GM18511 (cell line): ENCODE data around the gene TLK2.

Experiments used
- ATAC-seq: cut with Tn5 transposase; IDR thresholded peaks from one replicate; pipeline ENCODE4 v1.9.1; 2021; ENCODE audit warnings: mild to moderate bottlenecking, moderate library complexity; ENCODE audit not compliant: unreplicated experiment

Gene TLK2

DNA sequence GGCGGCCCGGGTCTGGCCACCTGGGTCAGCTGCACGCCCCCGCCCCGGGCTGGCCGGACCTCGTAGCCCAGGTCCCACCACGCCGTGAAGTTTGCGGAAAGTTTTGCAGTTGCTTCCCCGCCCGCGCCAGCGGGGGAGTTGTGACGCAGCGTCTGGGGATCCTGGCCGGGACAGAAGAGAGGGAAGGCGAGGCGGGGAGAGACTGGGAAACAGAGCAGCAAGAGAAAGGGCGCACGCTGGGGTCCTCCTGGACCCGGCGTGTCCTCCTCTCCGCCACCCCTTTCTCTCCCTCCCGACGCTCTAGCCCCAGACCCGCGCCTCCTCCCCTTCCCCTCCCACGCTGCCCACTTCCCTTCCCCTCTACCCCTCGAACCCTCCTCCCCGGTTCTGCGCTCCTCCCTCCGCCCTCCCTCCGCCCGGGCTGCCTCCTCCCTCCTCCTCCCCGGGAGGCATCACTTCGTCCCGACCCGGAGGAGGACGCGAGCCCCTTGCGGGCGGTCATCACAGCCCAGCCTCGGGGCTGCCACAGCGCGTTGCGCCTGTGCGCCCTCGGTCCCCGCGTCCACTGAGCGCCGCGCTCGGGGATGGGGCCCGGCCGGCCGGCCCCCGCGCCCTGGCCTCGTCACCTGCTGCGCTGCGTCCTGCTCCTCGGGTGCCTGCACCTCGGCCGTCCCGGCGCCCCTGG, 148.7 kb downstream of the TLK2 start, which contains the start of gene MRC2:
MRC2 (plus strand) TSS at position 452 of the 685 bp plus-strand sequence; CDS start at position 585, 133 bp downstream.
- no peak for ATAC-seq

DNA sequence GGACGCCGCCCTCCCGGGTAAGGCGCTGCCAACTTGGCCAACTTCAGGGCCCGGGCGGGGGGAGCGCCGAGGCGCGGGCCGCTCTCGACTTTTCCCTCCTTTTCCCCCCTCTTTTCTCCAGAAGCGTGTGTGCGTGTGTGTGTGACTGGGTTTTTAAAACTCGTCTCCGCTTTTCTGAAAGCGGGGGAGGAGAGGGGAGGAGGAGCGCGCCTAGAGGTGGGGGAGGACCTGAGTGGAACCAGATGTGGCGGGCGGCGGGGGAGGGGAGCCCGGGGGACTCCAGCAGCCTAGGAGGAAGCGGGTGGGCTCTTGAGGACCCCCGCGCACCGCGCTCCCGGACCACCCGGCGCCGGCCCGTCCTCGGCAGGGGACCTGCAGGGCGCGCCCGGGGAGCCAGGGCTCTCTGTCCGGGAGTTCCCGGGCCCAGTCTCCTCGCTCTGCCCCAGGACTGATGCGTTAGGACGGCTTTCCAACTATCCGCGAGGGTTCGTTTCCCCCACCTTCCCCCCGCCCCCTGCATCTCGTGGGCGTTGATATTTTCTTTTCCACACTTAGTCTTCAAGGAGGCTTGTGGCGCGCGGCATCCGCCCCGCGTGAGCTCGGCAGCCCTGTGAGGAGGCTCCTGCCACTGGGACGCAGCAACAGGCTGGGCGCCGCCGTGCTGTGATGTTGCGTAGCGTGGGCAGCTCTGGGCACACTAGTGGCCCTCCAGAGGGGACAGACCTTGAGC, 149.4 kb downstream of the TLK2 start:
- no peak for ATAC-seq

DNA sequence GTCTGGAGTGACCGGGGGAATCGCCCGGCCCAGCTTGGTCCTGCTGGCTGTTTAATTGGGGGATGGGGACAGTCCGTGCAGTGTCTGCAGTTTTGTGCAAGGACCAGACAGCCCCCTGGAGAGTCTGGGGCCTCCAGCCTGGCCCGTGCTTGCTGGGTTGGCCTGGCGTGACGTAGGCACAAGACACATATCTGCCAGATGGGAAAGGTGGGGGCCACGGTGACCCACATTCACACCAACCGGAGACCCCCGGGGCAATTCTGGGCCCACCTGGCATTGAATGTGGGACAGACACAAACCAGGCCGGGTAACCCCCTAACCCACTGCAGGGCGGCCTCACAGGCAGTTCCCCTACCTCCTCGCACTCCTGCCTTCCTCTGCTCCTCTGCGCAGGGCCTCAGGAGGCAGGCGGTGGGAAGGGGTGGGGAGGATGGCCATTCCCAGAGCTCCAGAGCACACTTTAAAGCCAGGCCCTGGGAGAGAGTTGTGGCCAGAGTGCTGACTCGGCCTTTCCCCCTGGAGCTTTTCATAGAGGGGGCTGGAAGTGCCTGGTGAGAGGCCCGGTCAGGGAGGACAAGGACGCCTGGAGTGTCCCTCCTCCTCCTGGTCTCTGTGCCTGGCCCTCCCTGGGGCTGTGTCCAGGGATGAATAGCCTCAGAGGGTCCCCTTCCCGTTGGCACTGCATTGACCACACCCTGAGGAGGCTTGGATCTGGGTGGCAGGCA, 150.4 kb downstream of the TLK2 start:
- no peak for ATAC-seq

DNA sequence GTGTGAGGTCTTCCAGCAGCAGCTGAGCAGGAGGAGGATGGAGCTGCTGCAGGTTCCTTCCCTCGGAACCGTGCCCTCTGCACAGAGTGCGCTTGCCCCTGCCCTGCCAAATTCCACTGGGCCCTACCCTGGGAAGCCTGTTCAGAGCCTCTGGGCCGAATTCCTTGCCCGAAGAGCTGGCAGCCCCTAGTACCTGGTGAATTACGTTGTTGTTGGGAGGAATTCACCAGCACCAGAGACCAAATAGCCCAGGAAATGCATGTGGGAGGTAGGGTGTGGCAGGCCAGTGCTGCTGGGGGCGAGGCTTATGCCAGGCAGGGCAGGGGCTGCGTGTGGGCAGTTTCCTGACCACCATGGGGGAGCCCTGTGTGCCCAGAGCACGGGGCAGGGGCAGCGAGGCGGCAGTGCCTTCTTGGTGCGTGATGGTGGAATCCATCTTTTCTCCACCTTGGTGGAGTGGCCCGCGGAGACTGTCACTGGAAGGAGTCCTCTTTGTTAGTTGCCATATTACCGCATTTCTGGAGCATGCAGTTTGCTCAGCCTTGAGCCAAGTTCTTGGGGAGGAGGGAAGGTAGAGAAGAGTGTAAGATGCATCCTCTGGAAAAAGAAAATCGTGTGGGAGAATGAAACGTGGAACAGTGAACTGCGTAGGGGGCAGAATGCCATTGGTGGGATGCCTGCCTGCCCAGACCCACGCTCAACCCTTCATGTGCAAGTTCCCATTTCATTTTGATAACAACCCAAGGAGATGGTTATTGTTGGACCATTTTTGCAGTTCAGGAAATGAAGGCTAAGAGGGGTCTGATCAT, 151.1 kb downstream of the TLK2 start:
- ATAC-seq, result no peak

- no peak for ATAC-seq
Observed at GRCh38 chr17:62630365-62631085, 151.9 kb downstream of the TLK2 start.

DNA sequence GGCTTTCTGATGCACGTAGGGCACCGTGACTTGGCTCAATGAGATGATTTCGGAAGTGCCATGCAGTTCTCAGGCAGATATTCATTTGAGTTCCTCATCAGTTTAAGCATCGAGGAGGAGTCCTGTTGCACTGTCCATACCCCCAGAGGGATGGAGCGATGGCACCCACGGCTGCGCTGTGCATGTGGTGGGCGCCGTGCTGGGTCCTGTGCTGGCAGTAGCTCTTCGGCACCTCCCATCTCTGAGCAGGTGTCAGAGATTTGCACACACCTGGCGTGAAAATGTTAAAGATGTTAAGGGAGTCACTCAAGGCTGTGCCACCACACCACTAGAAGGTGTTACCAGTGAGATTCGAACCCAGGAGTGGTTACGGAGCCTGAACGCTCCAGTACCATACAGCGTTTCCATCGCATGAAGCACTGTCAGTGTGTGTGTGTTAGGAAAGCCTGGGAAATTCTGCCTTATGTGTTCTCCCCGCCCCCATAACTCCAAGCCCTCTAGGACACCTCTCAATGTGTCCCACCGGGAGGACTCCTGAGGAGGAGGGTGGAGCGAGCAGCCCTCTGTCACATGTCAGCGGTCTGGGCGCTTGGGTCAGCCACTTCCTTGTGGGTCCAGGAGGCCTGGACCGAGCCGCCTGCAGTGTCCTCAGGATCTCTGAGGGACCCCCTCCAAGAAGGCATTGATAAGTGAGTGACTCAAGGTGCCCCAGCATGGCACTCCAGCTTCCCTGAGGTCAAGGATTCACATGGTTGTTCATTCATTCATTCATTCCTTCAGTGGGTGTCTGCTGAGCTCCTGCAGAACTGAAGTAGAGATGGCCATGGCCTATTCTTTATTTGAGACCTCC, 152.7 kb downstream of the TLK2 start:
- ATAC-seq, result no peak

GRCh38 chr17:62631936-62632924, 153.6 kb downstream of the TLK2 start:
- no peak for ATAC-seq

- ATAC-seq, result no peak
Observed at GRCh38 chr17:62637809-62638208, 159.2 kb downstream of the TLK2 start.

DNA sequence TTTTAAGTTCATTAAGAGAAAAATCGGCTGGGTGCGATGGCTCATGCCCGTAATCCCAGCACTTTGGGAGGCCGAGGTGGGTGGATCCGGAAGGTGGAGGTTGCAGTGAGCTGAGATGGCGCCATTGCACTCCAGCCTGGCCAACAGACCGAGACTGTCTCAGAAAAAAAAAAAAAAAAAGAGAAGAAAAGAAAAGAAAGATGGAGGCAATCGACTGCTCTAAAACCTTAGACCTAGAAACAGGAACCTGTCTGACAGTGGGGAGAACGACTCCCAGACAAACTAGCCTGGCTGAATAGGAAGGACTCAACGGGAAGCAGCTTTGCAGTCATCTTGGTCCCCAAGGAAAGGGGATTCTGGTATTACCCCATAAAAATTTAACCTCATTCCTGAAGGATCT, 162.5 kb downstream of the TLK2 start:
- no peak for ATAC-seq

DNA sequence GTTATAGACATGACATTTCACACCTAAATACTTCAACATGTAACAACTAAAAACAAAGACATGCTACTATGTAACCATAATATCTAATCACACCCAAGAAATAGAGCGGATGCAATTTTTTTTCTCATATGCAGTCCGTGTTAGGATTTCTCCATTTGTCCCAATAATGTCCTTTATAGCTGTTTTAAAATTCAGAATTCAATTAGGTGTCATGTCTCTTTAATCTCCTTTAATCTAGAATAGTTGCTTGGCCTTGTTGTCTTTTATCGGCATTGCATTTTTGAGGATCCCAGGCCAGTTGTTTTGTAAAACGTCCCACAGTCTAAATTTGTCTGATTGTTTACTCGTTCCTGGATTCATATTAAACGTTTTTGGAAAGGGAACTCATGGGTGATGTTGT, 163.3 kb downstream of the TLK2 start:
- no peak for ATAC-seq

DNA sequence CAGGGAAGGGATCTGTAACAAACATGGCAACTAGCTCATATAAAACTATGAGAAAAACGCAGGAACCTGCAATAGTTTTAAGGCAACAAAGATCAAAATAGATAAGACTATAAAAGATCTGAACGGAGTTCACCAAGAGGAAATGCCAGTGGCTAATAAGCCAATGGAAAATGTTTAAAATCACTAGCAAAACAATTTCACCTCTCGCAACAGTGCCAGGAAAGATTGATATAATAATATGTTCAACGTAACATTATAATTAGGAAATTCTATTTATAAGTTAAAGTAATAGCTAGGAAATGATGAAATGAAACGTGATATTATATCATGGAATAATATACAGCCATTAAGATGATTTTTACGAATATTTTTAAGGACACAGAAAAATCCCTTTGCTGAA, 164.9 kb downstream of the TLK2 start:
- ATAC-seq, result no peak

DNA sequence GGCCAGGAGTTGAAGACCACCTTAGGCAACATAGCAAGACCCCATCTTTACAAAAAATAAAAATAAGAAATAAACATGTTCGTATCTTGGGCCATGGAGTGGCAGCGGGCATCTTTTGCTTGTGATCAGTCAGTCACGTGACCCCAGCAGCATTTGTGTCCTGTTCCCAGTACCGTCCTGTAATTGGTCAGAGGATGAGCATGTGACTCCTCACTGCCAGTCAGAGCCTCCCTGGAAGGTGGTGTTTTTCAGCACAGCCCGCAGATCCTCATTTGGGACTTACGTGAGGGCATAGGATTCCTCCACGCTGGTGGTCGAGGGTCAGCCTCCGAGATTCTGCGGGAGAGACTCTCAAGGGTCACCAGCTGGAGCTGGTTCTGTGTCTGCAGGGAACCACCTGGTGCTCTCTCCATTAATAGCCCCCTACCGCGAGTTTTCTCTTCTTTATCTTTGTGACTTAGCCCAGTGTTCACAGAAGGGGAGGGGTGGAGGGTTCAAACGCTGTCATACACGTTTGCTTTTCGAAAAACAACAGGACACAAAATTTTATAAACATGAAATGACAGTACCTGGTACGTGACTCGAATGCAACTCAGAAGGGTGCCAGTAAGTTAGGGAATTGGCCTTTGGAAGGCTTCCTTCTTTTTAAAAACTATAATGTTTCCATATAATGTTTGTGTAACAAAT, 166.0 kb downstream of the TLK2 start:
- no peak for ATAC-seq

DNA sequence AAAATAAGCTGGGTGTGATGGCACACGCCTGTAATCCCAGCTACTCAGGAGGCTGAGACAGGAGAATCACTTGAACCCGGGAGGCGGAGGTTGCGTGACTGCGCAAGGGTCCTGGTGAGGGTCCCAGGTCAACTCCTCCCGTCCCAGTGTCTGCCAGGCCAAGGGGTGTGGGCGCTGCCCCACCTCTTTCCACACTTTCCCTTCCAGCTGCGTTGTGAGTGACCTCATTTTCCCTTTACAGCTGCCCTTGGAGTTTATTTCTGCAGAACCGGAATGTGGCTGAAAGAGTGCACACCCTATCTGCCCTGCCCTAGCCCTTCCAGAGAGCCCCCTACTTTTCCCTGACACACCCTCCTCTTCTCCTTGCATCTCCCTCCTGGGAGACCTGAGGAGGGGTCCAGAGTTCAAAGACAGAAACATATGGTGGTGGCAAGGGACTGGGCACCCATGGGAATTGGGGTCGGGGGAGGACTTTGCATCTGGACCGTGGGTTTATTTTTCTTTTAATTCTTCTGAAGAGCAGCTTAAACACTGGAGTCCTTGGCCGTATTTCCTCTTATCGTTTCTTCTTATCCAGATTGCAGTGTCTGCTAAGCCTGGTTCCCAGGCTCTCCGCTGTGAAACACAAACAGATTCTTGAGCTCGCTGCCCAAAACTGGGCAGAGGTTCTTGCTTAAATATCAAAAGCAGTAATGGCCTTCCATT, 169.8 kb downstream of the TLK2 start:
- no peak for ATAC-seq

GRCh38 chr17:62648956-62649294, 170.3 kb downstream of the TLK2 start:
- ATAC-seq, result no peak

GRCh38 chr17:62649570-62649969, 170.9 kb downstream of the TLK2 start:
- no peak for ATAC-seq

GRCh38 chr17:62650587-62650986, 172.0 kb downstream of the TLK2 start:
- ATAC-seq, result no peak
